Gastrocnemius medialis (tissue), 4 donors: Measurements from ENCODE around the gene MACROD2.

Experiments used
- POLR2A ChIP-seq, 2 donors: fragments of 450-650 bp; IDR thresholded peaks; one replicate each; pipeline ENCODE4 v1.6.1; 2017; ENCODE audit warnings: antibody characterized with exemption in 2 of 2, mild to moderate bottlenecking in 2 of 2, moderate library complexity in 2 of 2
- TF ChIP-seq, protein P1 (sequence below), 5 experiments: fragments of 450-650 bp in 3 of 5; fragments of 200-600 bp in 2 of 5; sonication (generic) in 2 of 5; IDR thresholded peaks in 4 of 5; conservative IDR thresholded peaks in 1 of 5; 1 replicate in 4 of 5; 2 replicates in 1 of 5; pipeline ENCODE4 v1.5.1; 2016 to 2019; ENCODE audit warnings: antibody characterized with exemption in 5 of 5, mild to moderate bottlenecking in 3 of 5, moderate library complexity in 3 of 5

DNA sequence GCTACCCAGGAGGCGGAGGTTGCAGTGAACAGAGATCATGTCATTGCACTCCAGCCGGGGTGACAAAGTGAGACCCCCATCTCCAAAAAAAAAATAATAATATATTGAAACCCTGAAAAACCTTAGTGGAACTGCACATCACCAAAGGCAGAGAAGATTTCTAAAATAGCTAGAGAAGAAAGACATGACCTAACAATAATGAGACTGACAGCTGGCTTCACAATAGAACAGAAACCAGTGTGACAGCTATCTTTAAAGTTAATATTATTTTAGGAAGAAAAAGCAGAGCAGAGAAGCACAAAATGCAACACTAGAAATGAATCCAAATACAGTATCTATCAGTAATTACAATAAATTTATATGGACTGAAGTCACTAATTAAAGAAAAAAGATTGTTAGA is 409.2 kb downstream of the MACROD2 start:
- TF ChIP-seq, protein P1, sequence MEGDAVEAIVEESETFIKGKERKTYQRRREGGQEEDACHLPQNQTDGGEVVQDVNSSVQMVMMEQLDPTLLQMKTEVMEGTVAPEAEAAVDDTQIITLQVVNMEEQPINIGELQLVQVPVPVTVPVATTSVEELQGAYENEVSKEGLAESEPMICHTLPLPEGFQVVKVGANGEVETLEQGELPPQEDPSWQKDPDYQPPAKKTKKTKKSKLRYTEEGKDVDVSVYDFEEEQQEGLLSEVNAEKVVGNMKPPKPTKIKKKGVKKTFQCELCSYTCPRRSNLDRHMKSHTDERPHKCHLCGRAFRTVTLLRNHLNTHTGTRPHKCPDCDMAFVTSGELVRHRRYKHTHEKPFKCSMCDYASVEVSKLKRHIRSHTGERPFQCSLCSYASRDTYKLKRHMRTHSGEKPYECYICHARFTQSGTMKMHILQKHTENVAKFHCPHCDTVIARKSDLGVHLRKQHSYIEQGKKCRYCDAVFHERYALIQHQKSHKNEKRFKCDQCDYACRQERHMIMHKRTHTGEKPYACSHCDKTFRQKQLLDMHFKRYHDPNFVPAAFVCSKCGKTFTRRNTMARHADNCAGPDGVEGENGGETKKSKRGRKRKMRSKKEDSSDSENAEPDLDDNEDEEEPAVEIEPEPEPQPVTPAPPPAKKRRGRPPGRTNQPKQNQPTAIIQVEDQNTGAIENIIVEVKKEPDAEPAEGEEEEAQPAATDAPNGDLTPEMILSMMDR (IDR thresholded peaks at IDR 0.05 in 4 of 5, conservative IDR thresholded peaks at IDR 0.05 in 1 of 5): no peak
- TF ChIP-seq POLR2A (IDR thresholded peaks at IDR 0.05): no peak
